HG03103 (cell line): Measurements from ENCODE around the gene SCGB1C1.
"Not testable (repeated sequence)": the region's sequence is repeated elsewhere in the genome, so short reads cannot be mapped to it uniquely, and the experiment has no call there.

Source experiments
- ATAC-seq: cut with Tn5 transposase; IDR thresholded peaks from one replicate; pipeline ENCODE4 v1.9.1; 2021; ENCODE audit warnings: low read depth; ENCODE audit not compliant: unreplicated experiment

The SCGB1C1 gene

GRCh38 chr11:216081-216974 lies 23.4 kb downstream of the SCGB1C1 start:
- ATAC-seq, result no peak

GRCh38 chr11:217704-218103 lies 24.8 kb downstream of the SCGB1C1 start:
- ATAC-seq, result no peak

GRCh38 chr11:218815-219593 lies 26.1 kb downstream of the SCGB1C1 start:
- ATAC-seq, result no peak

- not testable (repeated sequence) for ATAC-seq
Observed at GRCh38 chr11:220641-221215, 27.9 kb downstream of the SCGB1C1 start.

- no peak for ATAC-seq
Observed at GRCh38 chr11:221539-221938, 28.7 kb downstream of the SCGB1C1 start.

GRCh38 chr11:221998-222789 lies 29.3 kb downstream of the SCGB1C1 start:
- no peak for ATAC-seq

GRCh38 chr11:223026-223789 lies 30.3 kb downstream of the SCGB1C1 start:
- ATAC-seq, result no peak

GRCh38 chr11:223884-224283 lies 31.0 kb downstream of the SCGB1C1 start:
- no peak for ATAC-seq

GRCh38 chr11:224424-224823 lies 31.5 kb downstream of the SCGB1C1 start:
- ATAC-seq, result no peak

GRCh38 chr11:225734-226453 lies 33.0 kb downstream of the SCGB1C1 start:
- no peak for ATAC-seq

GRCh38 chr11:227824-228379 lies 35.0 kb downstream of the SCGB1C1 start:
- no peak for ATAC-seq

GRCh38 chr11:230431-230830 lies 37.6 kb downstream of the SCGB1C1 start:
- ATAC-seq, result no peak

- no peak for ATAC-seq
Observed at GRCh38 chr11:232783-233565, 40.1 kb downstream of the SCGB1C1 start.

GRCh38 chr11:235180-235579 lies 42.3 kb downstream of the SCGB1C1 start:
- no peak for ATAC-seq

GRCh38 chr11:235609-235996 lies 42.7 kb downstream of the SCGB1C1 start:
- ATAC-seq, result no peak

- ATAC-seq, result peak; percentile 76
Observed at GRCh38 chr11:235997-236773, 43.3 kb downstream of the SCGB1C1 start, which contains the start of gene SIRT3. SIRT3 (minus strand) TSS chr11:236342; CDS start chr11:236328, 14 bp downstream.
